Heart left ventricle (tissue), 13 donors: ENCODE data around the gene NLRP1.
"Not testable (repeated sequence)": the region's sequence is repeated elsewhere in the genome, so short reads cannot be mapped to it uniquely, and the experiment has no call there.

Source experiments
- CTCF ChIP-seq, 12 donors: fragments of 200-600 bp; sonication (generic) in 4 of 12; IDR thresholded peaks; one replicate each; pipeline versions ENCODE4 v1.5.0 to v1.8.0; 2018 to 2022; ENCODE audit warnings: antibody characterized with exemption in 12 of 12, mild to moderate bottlenecking in 5 of 12
- POLR2A ChIP-seq, 2 donors: fragments of 450-650 bp; IDR thresholded peaks; one replicate each; pipeline ENCODE4 v1.6.1; 2017; ENCODE audit warnings: antibody characterized with exemption in 2 of 2, mild to moderate bottlenecking in 2 of 2, moderate library complexity in 2 of 2
- donor health status: ischemic (EF 13 %, LVEDD 7.1; RV severe dilation, severe dysfunction).
- donor health status: DM: no; HTN: yes; CAD: no.
- donor health status: DM: no; HTN: no; CAD: no.
- donor health status: ischemic (EF 25% LVEDD 6.9; RV normal size, moderate dysfunction).
- donor health status: ischemic (EF 25% LVEDD 5.7; RV mildly dilated, moderate dysfunction).
- donor health status: ischemic (EF 35%, LVEDD 5.7; RV mildly dilated, moderate dysfunction).
- donor health status: nonischemic (EF 11% LVEDD 7.7; RV severe dilation, severe dysfunction).
- donor health status: DM: yes; HTN: yes; CAD: no.
- donor health status: PGD.
- donor health status: ischemic (EF 29% LVEDD 5.4; RV normal size, mild dysfunction).
- donor health status: nonischemic (EF 23%, LVEDD 6.1; RV moderate dilation, normal function).

GRCh38 chr17:5573017-5573416 lies 11.3 kb downstream of the NLRP1 start:
- not testable (repeated sequence) for TF ChIP-seq CTCF, POLR2A (IDR thresholded peaks at IDR 0.05)
